Nephron progenitor cell (in vitro differentiated cells): Measurements from ENCODE around the gene SP1.
"Not testable (repeated sequence)": the region's sequence is repeated elsewhere in the genome, so short reads cannot be mapped to it uniquely, and the experiment has no call there.

Experiments
- DNase-seq: peaks from one replicate; pipeline ENCODE4 v3.0.0; 2021
- H3K27ac Mint-ChIP-seq: 2 replicates; pipeline ENCODE4 v1.8.0; 2021; ENCODE audit warnings: mild to moderate bottlenecking, moderate library complexity, mixed read lengths
- H3K27me3 Mint-ChIP-seq: 2 replicates; pipeline ENCODE4 v1.8.0; 2021; ENCODE audit warnings: mild to moderate bottlenecking, low read depth, mixed read lengths; ENCODE audit not compliant: poor library complexity
- H3K36me3 Mint-ChIP-seq: 2 replicates; pipeline ENCODE4 v1.8.0; 2021; ENCODE audit warnings: low read depth, mixed read lengths
- H3K4me1 Mint-ChIP-seq: 2 replicates; pipeline ENCODE4 v1.8.0; 2021; ENCODE audit warnings: mixed read lengths
- H3K4me3 Mint-ChIP-seq: 2 replicates; pipeline ENCODE4 v1.8.0; 2021; ENCODE audit warnings: mild to moderate bottlenecking, moderate library complexity, mixed read lengths
- H3K9me3 Mint-ChIP-seq: 2 replicates; pipeline ENCODE4 v1.8.0; 2021; ENCODE audit warnings: mild to moderate bottlenecking, moderate library complexity, mixed read lengths
- TF ChIP-seq, protein P1 (sequence below): fragments of 200-600 bp; sonication (generic); IDR thresholded peaks from 2 replicates; pipeline ENCODE4 v1.5.0; 2021; ENCODE audit warnings: antibody characterized with exemption

Gene SP1

DNA sequence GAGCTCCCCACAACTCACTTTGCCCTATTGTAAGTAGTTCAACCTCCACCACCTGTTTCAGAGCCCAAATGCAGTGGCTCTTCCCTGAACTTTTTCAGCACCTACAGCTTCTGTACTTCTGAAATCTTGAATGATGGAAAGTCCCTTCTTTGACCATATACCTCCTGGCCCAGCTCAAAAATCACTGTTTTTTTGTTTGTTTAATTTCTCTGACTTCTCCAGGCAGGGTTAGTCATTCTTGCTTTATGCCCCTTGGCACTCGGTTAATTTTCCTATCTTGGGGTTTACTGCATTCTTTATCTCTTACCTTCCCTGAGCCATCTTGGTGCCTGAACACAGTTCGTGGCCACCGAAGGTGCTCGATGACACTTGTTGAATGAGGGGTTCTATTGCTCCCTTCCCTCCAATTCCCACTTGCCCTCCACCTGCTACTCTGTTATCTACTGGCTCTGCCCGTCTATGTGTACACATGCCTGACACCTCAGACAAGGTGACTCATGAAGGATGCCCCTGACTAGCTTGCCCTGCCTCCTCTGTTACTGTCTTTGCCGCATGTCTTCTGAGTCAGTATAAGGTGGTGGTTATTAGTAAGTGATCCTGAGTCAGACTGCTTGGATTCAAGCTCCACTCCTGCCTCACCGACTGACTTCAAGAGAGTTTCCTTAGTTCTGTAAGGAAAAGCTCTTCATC is 48.1 kb downstream of the SP1 start:
- Mint-ChIP-seq H3K27me3 (peaks cover 3% of the 10 kb centered on the region), H3K9me3 (no peaks in the 10 kb centered on the region), H3K4me3 (no peak overlapping the region), H3K4me1 (peaks cover 49% of the 10 kb centered on the region), H3K36me3 (no peaks in the 10 kb centered on the region), H3K27ac (no peak overlapping the region)
- TF ChIP-seq, protein P1, sequence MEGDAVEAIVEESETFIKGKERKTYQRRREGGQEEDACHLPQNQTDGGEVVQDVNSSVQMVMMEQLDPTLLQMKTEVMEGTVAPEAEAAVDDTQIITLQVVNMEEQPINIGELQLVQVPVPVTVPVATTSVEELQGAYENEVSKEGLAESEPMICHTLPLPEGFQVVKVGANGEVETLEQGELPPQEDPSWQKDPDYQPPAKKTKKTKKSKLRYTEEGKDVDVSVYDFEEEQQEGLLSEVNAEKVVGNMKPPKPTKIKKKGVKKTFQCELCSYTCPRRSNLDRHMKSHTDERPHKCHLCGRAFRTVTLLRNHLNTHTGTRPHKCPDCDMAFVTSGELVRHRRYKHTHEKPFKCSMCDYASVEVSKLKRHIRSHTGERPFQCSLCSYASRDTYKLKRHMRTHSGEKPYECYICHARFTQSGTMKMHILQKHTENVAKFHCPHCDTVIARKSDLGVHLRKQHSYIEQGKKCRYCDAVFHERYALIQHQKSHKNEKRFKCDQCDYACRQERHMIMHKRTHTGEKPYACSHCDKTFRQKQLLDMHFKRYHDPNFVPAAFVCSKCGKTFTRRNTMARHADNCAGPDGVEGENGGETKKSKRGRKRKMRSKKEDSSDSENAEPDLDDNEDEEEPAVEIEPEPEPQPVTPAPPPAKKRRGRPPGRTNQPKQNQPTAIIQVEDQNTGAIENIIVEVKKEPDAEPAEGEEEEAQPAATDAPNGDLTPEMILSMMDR: no peak
- no peak for DNase-seq

DNA sequence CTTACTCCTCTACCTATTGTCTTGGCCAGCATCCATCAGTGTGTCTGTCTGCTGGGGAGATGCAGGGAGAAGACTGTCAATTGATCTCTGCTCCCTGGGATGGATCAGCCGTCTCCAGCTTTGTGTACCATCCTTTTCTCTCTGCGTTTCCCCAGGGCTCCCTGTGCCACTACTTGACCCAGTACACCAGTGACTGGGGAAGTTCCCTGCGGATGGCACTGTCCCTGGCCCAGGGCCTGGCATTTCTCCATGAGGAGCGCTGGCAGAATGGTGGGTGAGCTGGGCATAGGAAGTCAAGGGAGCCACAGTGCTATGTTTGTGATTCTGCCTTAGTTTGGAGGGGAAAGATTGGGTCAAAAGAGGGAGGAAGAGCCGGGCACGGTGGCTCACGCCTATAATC is 48.8 kb downstream of the SP1 start:
- H3K9me3 Mint-ChIP-seq: no peaks in the 10 kb centered on the region
- no peak overlapping the region for H3K4me3 Mint-ChIP-seq
- peaks cover 5% of the 10 kb centered on the region for H3K27me3 Mint-ChIP-seq
- H3K4me1 Mint-ChIP-seq: peaks cover 43% of the 10 kb centered on the region
- H3K27ac Mint-ChIP-seq: no peak overlapping the region
- DNase-seq: no peak
- no peaks in the 10 kb centered on the region for H3K36me3 Mint-ChIP-seq
- TF ChIP-seq, protein P1: no peak

DNA sequence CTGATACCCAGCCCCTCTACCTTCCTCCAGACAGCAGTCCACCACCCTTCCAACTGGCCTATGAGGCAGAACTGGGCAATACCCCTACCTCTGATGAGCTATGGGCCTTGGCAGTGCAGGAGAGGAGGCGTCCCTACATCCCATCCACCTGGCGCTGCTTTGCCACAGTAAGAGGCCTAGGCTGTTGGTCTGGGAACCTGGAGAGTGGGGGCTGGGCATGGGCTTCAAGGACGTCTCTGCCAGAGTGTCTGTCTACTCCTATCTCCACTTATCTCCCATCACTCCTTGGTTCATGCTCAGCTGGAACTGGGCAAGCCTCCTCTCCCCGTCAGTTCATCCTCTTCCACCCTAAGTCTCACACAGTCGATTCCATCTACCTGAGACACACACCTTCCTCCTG is 50.1 kb downstream of the SP1 start:
- Mint-ChIP-seq H3K36me3 (no peaks in the 10 kb centered on the region), H3K4me1 (peaks cover 29% of the 10 kb centered on the region), H3K9me3 (no peaks in the 10 kb centered on the region), H3K27me3 (peaks cover 5% of the 10 kb centered on the region), H3K4me3 (no peak overlapping the region), H3K27ac (no peak overlapping the region)
- DNase-seq: no peak
- TF ChIP-seq, protein P1: no peak

DNA sequence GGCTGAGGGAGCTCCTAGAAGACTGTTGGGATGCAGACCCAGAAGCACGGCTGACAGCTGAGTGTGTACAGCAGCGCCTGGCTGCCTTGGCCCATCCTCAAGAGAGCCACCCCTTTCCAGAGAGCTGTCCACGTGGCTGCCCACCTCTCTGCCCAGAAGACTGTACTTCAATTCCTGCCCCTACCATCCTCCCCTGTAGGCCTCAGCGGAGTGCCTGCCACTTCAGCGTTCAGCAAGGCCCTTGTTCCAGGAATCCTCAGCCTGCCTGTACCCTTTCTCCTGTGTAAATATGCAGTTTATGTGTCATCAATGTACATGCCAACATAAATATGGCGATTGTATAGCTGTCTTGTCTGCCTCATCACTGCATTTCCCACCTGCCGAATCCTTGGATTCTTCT is 51.2 kb downstream of the SP1 start:
- TF ChIP-seq, protein P1: no peak
- Mint-ChIP-seq H3K9me3 (no peaks in the 10 kb centered on the region), H3K4me1 (peaks cover 19% of the 10 kb centered on the region), H3K4me3 (no peak overlapping the region), H3K36me3 (no peaks in the 10 kb centered on the region), H3K27ac (no peak overlapping the region), H3K27me3 (peaks cover 5% of the 10 kb centered on the region)
- no peak for DNase-seq

DNA sequence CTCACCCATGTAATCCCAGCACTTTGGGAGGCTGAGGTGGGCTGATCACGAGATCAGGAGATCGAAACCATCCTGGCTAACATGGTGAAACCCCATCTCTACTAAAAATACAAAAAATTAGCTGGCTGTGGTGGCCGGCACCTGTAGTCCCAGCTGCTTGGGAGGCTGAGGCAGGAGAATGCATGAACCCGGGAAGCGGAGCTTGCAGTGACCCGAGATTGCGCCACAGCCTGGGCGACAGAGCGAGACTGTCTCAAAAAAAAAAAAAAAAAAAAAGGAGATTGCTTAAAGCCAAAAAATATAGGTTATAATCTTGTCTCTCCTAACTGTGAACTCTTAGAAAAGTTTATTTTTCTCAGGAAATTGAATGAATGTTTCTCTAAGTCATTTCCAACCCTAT is 55.4 kb downstream of the SP1 start:
- H3K4me3 Mint-ChIP-seq, H3K9me3 Mint-ChIP-seq, H3K27me3 Mint-ChIP-seq, H3K4me1 Mint-ChIP-seq, H3K36me3 Mint-ChIP-seq, H3K27ac Mint-ChIP-seq, DNase-seq: not testable (repeated sequence)

DNA sequence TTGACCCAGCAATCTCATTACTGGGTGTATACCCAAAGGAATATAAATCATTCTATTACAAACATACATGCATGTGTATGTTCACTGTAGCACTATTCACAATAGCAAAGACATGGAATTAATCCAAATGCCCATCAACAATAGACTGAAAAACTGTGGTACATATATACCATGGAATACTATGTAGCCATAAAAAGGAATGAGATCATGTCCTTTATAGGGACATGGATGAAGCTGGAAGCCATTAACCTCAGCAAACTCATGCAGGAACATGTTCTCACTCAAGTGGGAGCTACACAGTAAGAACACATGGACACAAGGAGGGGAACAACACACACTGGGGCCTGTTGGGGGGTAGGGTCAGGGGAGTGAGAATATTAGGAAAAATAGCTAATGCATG is 59.6 kb downstream of the SP1 start:
- Mint-ChIP-seq H3K4me3 (peak overlapping the region; percentile 44), H3K36me3 (peaks cover 15% of the 10 kb centered on the region), H3K4me1 (peaks cover 27% of the 10 kb centered on the region)
- H3K27me3 Mint-ChIP-seq, DNase-seq, H3K27ac Mint-ChIP-seq, H3K9me3 Mint-ChIP-seq: not testable (repeated sequence)

DNA sequence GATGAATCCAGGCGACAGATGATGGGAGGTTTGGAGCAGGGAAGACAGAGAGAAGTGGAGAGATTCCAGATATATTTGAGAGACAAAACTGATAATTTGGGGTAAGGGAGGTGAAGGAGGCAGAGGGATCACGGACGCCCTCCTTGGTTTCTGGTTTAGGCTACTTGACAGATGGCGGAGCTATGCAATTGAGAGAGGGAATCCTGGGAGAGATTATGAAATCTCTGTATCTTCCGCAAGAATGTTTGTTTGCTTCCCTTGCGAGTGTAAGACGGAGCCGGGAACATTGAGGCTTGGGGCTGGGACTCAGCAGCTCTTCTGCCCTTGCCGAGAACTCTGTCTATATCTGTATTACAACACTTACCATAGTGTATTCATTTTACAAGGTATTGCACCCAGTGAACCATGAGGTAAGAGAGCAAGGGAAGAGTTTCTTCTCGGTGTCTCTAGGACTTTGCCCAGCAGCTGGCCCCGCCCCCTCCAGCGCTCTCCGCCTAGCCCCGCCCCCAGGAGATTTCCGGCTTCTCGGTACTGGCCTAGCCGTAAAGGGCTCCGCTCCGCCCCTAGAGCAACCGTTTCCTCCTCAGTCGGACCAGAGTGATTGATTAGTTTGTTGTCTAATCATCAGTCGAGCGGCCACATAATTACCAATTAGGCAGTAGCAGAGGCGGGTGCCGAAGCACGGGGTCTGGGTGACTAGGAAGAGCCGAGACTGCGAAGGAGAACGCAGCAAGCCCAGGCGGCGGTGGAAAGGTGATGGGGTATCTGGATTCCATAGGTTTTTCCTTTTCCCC is 61.3 kb downstream of the SP1 start, which contains the start of gene PRR13:
Gene PRR13 (plus strand): TSS at position 695 of the 794 bp plus-strand sequence. CDS start 981 bp downstream, outside the sequence.
- TF ChIP-seq, protein P1: no peak
- Mint-ChIP-seq H3K4me1 (peaks cover 27% of the 10 kb centered on the region), H3K27ac (peak within 1 kb of the TSS; percentile 93), H3K27me3 (no peaks in the 10 kb centered on the region), H3K36me3 (peaks cover 28% of the 10 kb centered on the region), H3K4me3 (peak within 1 kb of the TSS; percentile 92), H3K9me3 (no peaks in the 10 kb centered on the region)
- DNase-seq: peak; percentile 99
